GM20431 (cell line): ENCODE results near the gene SRC.

Source experiments
- in situ Hi-C: fragments of 300-500 bp; cut with MseI, MboI; formaldehyde crosslinking; loops from one replicate; pipeline ENCODE4 v1.15.0; 2020; ENCODE audit warnings: low sequenced_read_pairs; ENCODE audit not compliant: unreplicated experiment

The SRC gene

GRCh38 chr20:37345339-37346235 lies at the start of gene SRC:
Gene SRC (plus strand): TSS chr20:37346140. CDS start chr20:37384154, 38,014 bp downstream.
- in situ Hi-C loops, result no loop called here

GRCh38 chr20:37296371-37296770 lies 49.6 kb upstream of the SRC start:
- in situ Hi-C loops, result no loop called here

DNA sequence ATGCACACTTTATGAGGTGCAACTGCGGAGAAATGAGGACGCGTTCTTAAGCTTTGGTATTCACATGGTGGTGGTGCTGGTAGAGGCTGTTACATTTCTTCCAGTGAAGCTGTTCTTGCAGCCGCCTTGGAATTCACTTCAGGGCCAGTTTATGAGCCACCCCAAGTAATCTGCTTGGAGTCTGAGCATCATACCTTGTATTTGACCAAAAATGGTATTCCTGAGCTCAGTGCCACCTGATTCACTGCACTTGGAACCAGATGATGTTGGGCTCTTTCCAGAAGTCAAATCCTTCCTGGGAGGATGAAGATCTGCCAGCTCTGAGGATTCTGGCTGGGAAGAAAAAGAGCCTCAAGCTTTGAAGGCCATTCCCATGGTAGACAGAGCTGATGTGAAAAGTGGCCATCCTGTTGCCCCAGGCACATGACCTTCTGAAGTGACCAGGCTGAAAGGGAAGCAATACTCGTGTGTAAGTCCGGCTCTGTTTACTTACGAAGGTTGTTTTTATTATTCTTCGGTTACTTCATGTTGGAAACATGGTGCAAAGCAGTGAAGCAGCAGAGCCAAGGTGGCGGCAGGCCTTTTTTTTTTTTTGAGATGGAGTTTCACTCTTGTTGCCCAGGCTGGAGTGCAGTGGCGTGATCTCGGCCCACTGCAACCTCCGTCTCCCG lies 48.7 kb upstream of the SRC start:
- in situ Hi-C loops, result no loop called here

- in situ Hi-C loops, result no loop called here
Measured at GRCh38 chr20:37298190-37298939, 47.6 kb upstream of the SRC start.

- in situ Hi-C loops, result no loop called here
Measured at GRCh38 chr20:37299718-37300528, 46.0 kb upstream of the SRC start.

GRCh38 chr20:37301120-37301519 lies 44.8 kb upstream of the SRC start:
- in situ Hi-C loops, result no loop called here

DNA sequence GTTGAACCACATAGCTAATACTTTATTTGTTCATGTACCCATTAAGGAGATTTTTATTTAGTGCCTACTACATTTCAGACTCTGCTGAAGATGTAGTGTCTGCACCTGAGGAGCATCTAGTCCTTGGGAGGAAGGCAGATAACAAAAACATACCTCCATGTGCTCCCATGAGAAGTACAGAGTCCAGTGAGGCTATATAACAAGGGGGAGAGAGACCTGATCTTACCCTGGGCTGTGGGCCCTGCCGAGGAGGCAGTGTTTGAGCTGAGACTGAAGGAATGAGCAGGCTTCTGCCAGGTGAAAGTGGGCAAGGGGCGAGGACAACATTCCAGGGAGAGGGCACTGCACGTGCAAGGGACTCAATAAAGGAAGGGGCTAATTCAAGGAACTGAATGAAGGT lies 44.4 kb upstream of the SRC start:
- in situ Hi-C loops, result no loop called here

- in situ Hi-C loops, result no loop called here
Measured at GRCh38 chr20:37302981-37303380, 43.0 kb upstream of the SRC start.

DNA sequence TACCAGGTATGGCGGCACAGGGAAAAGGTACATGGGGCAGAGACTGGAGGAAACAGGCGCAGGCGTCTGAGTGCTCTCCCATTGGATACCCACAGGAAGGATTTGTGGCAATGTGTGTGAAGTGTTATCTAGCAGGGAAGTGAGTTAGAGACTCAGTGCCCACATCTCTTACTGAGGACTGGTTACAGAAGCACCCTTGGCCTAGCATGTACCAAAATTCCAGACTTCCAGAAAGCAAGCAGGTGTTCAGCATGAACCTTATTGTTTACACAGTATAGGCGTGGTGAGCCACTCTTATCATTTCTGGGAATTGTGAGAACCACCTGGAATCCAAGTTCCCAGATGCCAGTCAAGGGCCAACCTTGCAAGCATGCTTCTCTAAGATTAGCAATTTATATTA lies 42.3 kb upstream of the SRC start:
- in situ Hi-C loops, result no loop called here

DNA sequence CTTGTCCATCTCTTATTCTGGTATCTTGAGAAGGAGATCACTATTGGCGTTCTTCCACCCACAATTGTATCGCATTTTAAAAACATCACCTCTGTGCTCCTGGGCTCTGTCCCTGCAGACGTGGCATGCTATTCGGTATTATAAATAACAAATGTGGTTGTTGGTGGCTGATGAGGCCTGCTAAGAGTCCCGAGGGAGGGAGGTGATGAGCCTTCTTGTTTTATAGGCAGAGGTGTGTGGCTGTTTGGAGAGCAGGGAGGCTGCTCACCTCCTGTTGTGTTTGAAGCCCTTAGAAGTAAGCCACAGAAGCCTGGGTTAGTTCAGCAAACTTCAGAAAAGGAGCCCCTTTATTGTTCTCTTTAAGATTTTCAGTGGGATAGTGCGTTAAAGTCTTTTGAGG lies 40.9 kb upstream of the SRC start:
- in situ Hi-C loops, result no loop called here

GRCh38 chr20:37305839-37306238 lies 40.1 kb upstream of the SRC start:
- in situ Hi-C loops, result no loop called here

DNA sequence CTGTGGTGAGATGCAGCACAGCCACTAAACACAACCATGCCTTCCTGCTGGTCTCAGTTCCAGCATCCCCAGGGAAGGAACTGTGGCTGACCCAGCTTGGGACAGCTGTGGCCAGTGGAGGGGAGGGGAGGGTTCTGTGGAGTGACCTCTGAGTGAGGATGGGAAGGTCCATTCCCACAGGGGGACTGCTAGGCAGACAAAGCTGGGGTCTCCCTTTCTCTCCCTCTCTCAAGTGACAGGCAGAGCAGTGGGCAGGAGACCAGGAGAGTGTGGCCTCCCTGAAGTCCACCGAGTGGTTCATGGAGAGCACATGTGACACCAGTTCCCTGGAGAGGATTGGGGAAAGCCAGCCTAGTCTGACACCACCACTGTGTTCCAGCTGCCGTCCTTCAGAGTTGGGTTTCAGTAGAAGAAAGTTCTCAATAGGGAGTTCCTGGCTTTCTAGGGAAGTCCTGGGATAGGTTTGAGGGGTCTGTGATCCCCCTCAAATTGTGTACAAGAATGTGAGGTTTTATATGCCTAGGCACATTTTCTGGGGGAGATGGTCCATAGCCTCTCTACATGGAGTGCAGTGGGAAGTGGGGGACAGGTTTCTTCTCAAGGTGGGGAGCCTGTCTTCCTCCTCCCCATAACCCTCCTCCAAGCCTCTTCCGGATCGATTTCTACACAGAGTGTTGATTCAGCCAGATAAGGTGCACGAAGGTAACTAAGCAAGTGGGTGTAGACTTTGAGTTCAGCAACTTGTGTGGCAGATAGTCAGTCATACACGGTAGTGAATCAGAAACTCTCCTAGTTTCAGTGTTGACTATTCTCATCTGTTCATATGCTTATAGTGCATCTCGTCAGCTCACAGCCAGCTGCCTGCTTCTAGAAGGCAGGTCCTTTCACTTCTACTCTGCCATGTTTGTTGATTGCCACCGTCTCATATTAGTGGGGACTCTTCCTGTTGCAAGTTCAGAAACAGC lies 37.6 kb upstream of the SRC start:
- in situ Hi-C loops, result no loop called here

GRCh38 chr20:37309290-37309689 lies 36.6 kb upstream of the SRC start:
- in situ Hi-C loops, result no loop called here

DNA sequence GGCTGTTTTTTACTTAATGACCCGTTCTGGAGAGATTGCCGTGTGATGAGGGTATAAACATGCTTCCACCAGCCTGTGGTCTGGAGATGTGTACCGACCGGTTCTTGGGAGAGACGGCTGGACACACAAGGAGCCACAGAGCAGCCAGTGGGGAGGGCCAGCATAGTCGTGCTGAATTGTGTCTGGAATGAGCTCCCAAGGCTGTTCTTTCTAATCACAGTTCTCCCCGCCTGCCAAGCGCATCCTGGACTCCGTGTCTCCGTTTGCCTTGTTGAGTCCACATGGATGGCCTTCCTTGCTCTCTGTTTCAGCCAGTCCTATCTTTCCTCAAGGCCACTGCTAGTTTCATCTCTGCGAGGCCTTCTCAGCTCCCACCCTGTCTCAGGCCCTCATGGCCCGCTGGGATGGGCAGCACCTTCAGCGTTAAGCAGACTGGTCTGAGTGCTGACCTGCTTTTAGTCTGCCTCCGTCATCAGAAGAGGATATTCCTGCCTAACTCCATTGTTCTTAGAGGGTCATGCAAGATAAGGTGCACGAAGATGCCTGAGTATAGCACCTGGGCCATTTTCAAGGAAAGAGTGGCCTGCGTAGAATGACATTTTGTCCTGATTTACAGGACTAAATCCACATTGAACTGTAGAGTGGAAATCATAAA lies 35.9 kb upstream of the SRC start:
- in situ Hi-C loops, result no loop called here

- in situ Hi-C loops, result no loop called here
Measured at GRCh38 chr20:37310951-37311350, 35.0 kb upstream of the SRC start.

GRCh38 chr20:37311710-37312355 lies 34.1 kb upstream of the SRC start:
- in situ Hi-C loops, result no loop called here

DNA sequence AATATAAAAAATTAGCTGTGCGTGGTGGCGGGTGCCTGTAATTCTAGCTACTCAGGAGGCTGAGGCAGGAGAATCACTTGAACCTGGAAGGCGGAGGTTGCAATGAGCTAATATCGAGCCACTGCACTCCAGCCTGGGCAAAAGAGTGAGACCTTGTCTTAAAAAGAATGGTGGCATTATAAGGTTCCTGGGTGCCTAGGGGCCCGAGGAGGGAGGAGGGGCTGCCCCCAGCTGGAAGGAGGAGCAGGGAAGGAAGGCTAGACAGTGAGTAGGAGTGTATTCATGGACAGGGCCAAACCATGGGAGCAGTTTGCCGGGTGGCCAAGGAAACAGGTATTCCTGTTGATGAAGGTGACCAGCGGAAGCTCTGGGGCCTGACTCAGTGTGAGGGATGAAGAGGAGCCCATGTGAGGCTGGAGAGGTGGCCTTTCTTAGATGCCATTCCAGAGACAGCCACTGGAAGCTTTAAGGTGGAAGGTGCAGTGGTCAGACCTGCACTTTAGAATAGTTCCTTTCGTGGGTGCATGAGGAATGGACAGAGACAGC lies 32.3 kb upstream of the SRC start:
- in situ Hi-C loops, result no loop called here

- in situ Hi-C loops, result no loop called here
Measured at GRCh38 chr20:37314099-37314498, 31.8 kb upstream of the SRC start.
